Ishikawa (cell line): ENCODE measurements around the gene KHSRP.

Experiments used
- CEBPB ChIP-seq: IDR thresholded peaks from 2 replicates; pipeline ENCODE4 v1.6.1; 2012
- CREB1 ChIP-seq: IDR thresholded peaks from 2 replicates; pipeline ENCODE4 v1.6.1; 2012; ENCODE audit warnings: low read depth
- EGR1 ChIP-seq: IDR thresholded peaks from 2 replicates; pipeline ENCODE4 v1.6.1; 2012
- EP300 ChIP-seq: IDR thresholded peaks from 2 replicates; pipeline ENCODE4 v1.6.1; 2012; ENCODE audit warnings: borderline replicate concordance
- FOXM1 ChIP-seq: IDR thresholded peaks from 2 replicates; pipeline ENCODE4 v1.6.1; 2012; ENCODE audit warnings: low read depth, borderline replicate concordance
- NFIC ChIP-seq: IDR thresholded peaks from 2 replicates; pipeline ENCODE4 v1.6.1; 2012
- RAD21 ChIP-seq: IDR thresholded peaks from 2 replicates; pipeline ENCODE4 v1.6.1; 2012; ENCODE audit warnings: low read depth
- REST ChIP-seq: IDR thresholded peaks from 2 replicates; pipeline ENCODE4 v1.6.1; 2012; ENCODE audit warnings: low read depth, mild to moderate bottlenecking
- TAF1 ChIP-seq: IDR thresholded peaks from 2 replicates; pipeline ENCODE4 v1.6.1; 2012; ENCODE audit warnings: low read depth, mild to moderate bottlenecking
- TCF12 ChIP-seq: IDR thresholded peaks from 2 replicates; pipeline ENCODE4 v1.6.1; 2012; ENCODE audit warnings: low read depth
- TEAD4 ChIP-seq: IDR thresholded peaks from 2 replicates; pipeline ENCODE4 v1.6.1; 2012
- USF1 ChIP-seq: IDR thresholded peaks from 2 replicates; pipeline ENCODE4 v1.6.1; 2012
- YY1 ChIP-seq: IDR thresholded peaks from 2 replicates; pipeline ENCODE4 v1.6.1; 2012; ENCODE audit warnings: low read depth
- ZBTB7A ChIP-seq: IDR thresholded peaks from 2 replicates; pipeline ENCODE4 v1.6.1; 2012; ENCODE audit warnings: low read depth
- TF ChIP-seq, protein P1 (sequence below): IDR thresholded peaks from 2 replicates; pipeline ENCODE4 v1.6.1; 2012

KHSRP gene

DNA sequence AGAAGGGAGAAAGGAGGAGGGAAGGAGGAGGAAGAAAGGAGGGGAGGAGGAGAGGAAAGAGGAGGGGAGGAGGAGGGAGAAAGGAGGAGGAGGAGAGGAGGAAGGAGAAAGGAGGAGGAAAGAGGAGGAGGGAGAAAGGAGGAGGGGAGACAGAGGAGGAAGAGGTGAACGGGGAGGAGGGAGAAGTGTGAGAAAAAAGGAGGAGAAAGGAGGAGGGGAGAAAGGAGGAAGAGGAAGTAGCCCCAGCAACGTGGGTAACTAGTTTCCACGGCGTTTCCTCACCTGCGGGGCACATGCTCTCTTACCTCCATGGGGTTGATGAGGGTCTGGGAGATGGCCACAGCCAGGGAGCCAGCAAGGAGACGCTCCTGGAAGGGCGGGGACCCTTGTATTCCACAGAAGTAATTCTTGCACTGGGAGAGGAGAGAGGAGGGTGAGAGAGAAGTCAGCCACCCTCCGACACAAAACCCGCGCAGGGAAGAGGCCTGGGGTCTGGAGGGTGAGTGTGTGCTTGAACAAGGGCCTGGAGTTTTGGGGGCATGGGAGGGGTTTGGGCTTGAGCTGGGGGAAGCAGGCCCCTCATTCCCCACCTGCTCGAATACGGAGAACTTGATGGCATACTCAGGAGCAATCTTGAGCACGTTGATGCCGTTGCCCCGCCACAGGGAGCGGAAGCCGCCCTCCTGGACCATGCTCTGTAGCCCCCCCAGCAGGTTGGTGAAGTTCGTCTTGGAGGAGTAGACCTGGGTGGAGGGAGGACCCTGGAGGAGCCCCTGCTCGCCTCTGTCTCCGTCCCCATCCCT is 5.0 kb upstream of the KHSRP start:
- TF ChIP-seq NFIC = no peak
- no peak for TF ChIP-seq CREB1
- no peak for TF ChIP-seq TCF12
- TF ChIP-seq TEAD4 = no peak
- TF ChIP-seq YY1 = no peak
- no peak for TF ChIP-seq REST
- TF ChIP-seq, protein P1, sequence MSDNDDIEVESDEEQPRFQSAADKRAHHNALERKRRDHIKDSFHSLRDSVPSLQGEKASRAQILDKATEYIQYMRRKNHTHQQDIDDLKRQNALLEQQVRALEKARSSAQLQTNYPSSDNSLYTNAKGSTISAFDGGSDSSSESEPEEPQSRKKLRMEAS = no peak
- no peak for TF ChIP-seq FOXM1
- TF ChIP-seq TAF1 = no peak
- no peak for TF ChIP-seq ZBTB7A
- TF ChIP-seq EP300 = no peak
- TF ChIP-seq USF1 = no peak
- no peak for TF ChIP-seq RAD21

DNA sequence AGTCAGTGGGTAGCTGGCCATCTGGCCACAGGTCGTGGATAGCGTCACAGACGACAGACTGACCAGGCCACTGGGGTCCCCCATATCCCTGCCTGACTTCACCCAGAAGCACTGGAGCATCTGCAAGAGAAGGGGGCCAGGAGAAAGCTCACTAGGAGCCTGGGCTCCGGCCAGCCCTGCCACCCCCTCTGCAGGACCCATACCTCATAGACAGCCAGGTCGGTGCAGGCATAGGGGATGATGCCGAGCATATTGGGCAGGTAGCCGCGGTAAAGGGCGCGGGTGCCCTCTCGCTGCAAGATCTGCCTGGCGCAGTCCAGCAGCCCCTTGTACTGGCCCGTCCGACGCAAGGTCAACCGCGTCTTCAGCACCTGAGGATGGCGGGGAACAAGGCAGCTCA is 2.5 kb upstream of the KHSRP start:
- TF ChIP-seq CEBPB = no peak
- no peak for TF ChIP-seq USF1
- TF ChIP-seq NFIC = no peak
- no peak for TF ChIP-seq RAD21

- TF ChIP-seq, protein P1 = no peak
- TF ChIP-seq FOXM1 (no peak), TCF12 (no peak), CREB1 (no peak), NFIC (no peak), USF1 (no peak), ZBTB7A (no peak), REST (no peak), TAF1 (no peak), YY1 (no peak), TEAD4 (no peak), EGR1 (no peak), CEBPB (no peak), RAD21 (no peak)
Observed at GRCh38 chr19:6425732-6426620, 1.4 kb upstream of the KHSRP start.

GRCh38 chr19:6424939-6425731 is 524 bp upstream of the KHSRP start:
- TF ChIP-seq USF1 = peak; percentile 96
- TF ChIP-seq FOXM1 = no peak; the same call in 1 of the 2 replicates
- peak; percentile 3; the same call in 1 of the 2 replicates for TF ChIP-seq CREB1
- TF ChIP-seq, protein P1 = peak; percentile 99
- TF ChIP-seq YY1 = 0 out of 2 replicates have a peak, but pooled peaks have one; percentile 47
- TF ChIP-seq EP300 = no peak
- TF ChIP-seq ZBTB7A = no peak
- TF ChIP-seq CEBPB = no peak
- TF ChIP-seq EGR1 = peak; percentile 65
- TF ChIP-seq TCF12 = no peak
